Measurements from ENCODE around the gene MOV10. TPM values are rescaled to one million over a fixed set of nuclear protein-coding genes. Genes with fewer than 3 reads are reported as not detected.

Gene MOV10
- total and polyA plus RNA-seq, 2 of the 13 experiments (the other 11 are each of a cell fraction or from before 2014, with no cell fraction given) = 56.4 to 58.2 TPM

DNA sequence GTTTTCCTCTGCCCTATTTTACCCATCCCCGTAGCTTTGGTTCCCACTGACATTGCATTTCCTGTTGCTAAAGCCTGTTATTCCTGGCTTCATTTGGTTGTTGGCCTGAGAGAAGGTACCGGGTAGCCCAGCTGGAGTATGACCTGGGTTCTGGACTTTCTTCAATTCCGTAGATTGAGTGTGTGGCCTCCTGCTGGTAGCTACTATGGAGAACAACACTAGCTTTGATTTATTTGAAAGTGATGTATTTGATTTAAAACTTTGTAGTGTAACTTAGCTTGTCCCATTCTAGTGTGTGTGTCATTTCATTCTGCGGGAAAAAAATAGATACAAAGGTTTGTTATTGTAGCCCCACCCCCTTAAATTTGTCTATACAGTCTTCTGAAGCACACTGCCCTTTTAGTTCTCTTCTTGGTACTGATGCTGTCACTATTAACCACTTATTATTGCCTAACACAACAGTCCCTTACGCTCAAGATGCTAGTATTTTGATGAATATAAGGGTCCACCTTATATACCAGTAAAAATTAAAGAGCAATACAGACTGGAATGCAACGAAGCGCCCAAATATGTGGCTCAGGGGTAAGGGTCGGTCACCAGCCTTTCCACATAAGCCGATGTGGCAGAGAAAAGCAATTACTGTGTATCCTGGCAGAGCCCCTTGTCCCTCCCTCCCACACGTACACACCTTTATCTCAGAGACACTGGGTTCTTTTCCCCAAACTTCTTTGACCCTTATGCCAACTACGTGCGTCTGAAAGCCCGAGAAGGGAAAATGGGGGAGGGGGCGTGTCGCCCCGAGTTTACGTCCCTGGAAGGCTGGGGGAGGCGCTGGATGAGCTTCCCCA, 643 bp upstream of the MOV10 start (continued):
- TF ChIP-seq AHR (CRISPR knock-in tag; IDR thresholded peaks at IDR 0.05) = peak; percentile 56; the same call in 1 of the 2 replicates
- TF ChIP-seq, protein P1, sequence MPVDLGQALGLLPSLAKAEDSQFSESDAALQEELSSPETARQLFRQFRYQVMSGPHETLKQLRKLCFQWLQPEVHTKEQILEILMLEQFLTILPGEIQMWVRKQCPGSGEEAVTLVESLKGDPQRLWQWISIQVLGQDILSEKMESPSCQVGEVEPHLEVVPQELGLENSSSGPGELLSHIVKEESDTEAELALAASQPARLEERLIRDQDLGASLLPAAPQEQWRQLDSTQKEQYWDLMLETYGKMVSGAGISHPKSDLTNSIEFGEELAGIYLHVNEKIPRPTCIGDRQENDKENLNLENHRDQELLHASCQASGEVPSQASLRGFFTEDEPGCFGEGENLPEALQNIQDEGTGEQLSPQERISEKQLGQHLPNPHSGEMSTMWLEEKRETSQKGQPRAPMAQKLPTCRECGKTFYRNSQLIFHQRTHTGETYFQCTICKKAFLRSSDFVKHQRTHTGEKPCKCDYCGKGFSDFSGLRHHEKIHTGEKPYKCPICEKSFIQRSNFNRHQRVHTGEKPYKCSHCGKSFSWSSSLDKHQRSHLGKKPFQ (CRISPR knock-in tag; IDR thresholded peaks at IDR 0.05; ENCODE audit: insufficient replicate concordance) = peak; percentile 51
- no peak for TF ChIP-seq ZBTB7A (CRISPR knock-in tag; IDR thresholded peaks at IDR 0.05)
- TF ChIP-seq YY1 (IDR thresholded peaks at IDR 0.05; ENCODE audit: insufficient read depth, insufficient replicate concordance, low read depth, low read length) = peak; percentile 23
- TF ChIP-seq, protein P2, sequence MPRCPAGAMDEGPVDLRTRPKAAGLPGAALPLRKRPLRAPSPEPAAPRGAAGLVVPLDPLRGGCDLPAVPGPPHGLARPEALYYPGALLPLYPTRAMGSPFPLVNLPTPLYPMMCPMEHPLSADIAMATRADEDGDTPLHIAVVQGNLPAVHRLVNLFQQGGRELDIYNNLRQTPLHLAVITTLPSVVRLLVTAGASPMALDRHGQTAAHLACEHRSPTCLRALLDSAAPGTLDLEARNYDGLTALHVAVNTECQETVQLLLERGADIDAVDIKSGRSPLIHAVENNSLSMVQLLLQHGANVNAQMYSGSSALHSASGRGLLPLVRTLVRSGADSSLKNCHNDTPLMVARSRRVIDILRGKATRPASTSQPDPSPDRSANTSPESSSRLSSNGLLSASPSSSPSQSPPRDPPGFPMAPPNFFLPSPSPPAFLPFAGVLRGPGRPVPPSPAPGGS (CRISPR knock-in tag; IDR thresholded peaks at IDR 0.05) = no peak

DNA sequence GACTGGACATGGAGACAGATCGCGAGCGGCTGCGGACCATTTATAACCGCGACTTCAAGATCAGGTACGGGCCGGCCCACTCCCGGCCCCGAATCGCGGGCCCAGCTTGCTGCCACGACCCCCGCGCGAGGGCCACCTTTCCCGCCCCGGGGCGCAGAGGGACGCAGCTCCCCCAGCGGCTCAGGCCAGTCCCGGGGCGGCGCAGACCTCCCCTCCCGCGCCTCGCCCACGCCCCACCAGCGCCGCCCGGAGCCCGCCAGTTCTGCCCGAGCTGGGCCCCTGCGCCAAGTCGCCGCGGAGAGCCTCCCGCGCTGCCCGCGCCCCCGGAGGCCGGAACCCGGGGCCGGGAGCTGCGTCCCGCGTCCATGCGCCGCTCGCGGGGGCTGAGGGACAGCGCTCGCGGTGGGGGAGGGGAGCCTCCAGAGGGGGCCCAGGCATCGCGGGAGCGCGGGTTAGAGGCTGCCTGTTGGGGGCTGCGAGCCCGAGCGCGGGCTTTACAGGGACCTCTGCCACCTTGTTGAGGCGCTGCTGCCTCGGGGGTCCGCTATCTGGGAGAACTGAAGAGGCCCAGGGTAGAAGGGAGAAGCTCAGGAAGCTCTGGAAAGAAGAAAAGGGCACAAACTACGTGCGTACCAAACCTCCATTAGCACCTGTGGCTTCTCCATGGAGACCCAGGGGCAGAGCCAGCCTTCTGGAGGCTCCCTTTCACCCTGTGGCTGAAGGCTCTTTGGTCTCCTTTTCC, 698 bp downstream of the MOV10 start:
- H3K27me3 ChIP-seq (ENCODE audit: control insufficient read depth in 1 of 2, insufficient read depth in 2 of 2, low read length in 2 of 2) = no peaks in the 10 kb centered on the region; a peak in 1 of 5 replicates
- H4K20me1 ChIP-seq (ENCODE audit: insufficient read depth, low read length) = no peaks in the 10 kb centered on the region
- under 1% methylated on average over 14 of the region's 68 CpGs for WGBS (ENCODE audit: low lambda C conversion rate)
- FAIRE-seq (no peak), ATAC-seq (peak; percentile 84), DNase-seq (ENCODE audit: low spot score) (peak; percentile 14)
- H3K9ac ChIP-seq (ENCODE audit: insufficient read depth, low read depth, low read length) = peak overlapping the region; percentile 92
- H3K36me3 ChIP-seq (replicated peaks in 1 of 2; ENCODE audit: control insufficient read depth in 1 of 2, insufficient read depth in 2 of 2, low read length in 2 of 2) = peaks cover 2 to 5% of the 10 kb centered on the region in 2 experiments; a peak in 3 of 5 replicates
- peak overlapping the region; percentile 82 to 91 (median 83) for H3K4me3 ChIP-seq (replicated peaks in 1 of 3; ENCODE audit: insufficient read depth in 1 of 3, low read depth in 2 of 3, low read length in 3 of 3)
- intact Hi-C loops (cut with micrococcal nuclease; ENCODE audit: unreplicated experiment) = loop anchor here (2.0 kb wide), 2 partner anchors 24 to 56 kb away; partner anchors contain the start of genes CAPZA1 and ST7L
- H3K79me2 ChIP-seq (ENCODE audit: insufficient read depth, low read length) = peaks cover 50% of the 10 kb centered on the region
- in situ Hi-C loops (cut with HindIII; ENCODE audit: extremely low pct_ligation_motif_present, low pct_unique_long_range_greater_than_20kb) = loop anchor here (5.0 kb wide), 1 partner anchor 32 kb away; the partner anchor contains the start of gene RHOC
- POLR2A ChIA-PET = interaction anchor here (0.5 to 5.5 kb wide), 15 partner anchors 10 to 1083 kb away, joined by 3 to 251 read pairs (median 7); partner anchors contain the start of genes PPM1J, RHOC and ST7L
- H3K4me1 ChIP-seq (ENCODE audit: insufficient read depth, low read length) = peaks cover 49% of the 10 kb centered on the region
- H3K27ac ChIP-seq (ENCODE audit: extremely low read length, insufficient read depth, low read length) = peak overlapping the region; percentile 90
- H3K4me2 ChIP-seq (ENCODE audit: low read depth, low read length) = peak overlapping the region; percentile 91
- H3K9me3 ChIP-seq (ENCODE audit: low read length) = no peaks in the 10 kb centered on the region
- no TSS peak for BruUV-seq (replicated peaks)
- no peak overlapping the region for H2AFZ ChIP-seq (ENCODE audit: low read length)
- CTCF ChIA-PET (ENCODE audit: low intra/inter-chr PET ratio, low total read pairs) = interaction anchor here (3.7 kb wide), 1 partner anchor 32 kb away, joined by 17 read pairs; the partner anchor contains the start of gene RHOC
- TF ChIP-seq SOX6 (IDR thresholded peaks at IDR 0.05) = no peak
- TF ChIP-seq SOX6 (CRISPR knock-in tag; IDR thresholded peaks at IDR 0.05) = no peak
- TF ChIP-seq, protein P3, sequence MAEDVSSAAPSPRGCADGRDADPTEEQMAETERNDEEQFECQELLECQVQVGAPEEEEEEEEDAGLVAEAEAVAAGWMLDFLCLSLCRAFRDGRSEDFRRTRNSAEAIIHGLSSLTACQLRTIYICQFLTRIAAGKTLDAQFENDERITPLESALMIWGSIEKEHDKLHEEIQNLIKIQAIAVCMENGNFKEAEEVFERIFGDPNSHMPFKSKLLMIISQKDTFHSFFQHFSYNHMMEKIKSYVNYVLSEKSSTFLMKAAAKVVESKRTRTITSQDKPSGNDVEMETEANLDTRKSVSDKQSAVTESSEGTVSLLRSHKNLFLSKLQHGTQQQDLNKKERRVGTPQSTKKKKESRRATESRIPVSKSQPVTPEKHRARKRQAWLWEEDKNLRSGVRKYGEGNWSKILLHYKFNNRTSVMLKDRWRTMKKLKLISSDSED (CRISPR knock-in tag; IDR thresholded peaks at IDR 0.05) = 0 out of 2 replicates have a peak, but pooled peaks have one; percentile 60
- TF ChIP-seq POLR2G (IDR thresholded peaks at IDR 0.05; ENCODE audit: low read depth, low read length) = 0 out of 2 replicates have a peak, but pooled peaks have one; percentile 4
- TF ChIP-seq, protein P4, sequence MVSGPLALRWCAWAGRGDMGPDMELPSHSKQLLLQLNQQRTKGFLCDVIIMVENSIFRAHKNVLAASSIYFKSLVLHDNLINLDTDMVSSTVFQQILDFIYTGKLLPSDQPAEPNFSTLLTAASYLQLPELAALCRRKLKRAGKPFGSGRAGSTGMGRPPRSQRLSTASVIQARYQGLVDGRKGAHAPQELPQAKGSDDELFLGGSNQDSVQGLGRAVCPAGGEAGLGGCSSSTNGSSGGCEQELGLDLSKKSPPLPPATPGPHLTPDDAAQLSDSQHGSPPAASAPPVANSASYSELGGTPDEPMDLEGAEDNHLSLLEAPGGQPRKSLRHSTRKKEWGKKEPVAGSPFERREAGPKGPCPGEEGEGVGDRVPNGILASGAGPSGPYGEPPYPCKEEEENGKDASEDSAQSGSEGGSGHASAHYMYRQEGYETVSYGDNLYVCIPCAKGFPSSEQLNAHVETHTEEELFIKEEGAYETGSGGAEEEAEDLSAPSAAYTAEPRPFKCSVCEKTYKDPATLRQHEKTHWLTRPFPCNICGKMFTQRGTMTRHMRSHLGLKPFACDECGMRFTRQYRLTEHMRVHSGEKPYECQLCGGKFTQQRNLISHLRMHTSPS (CRISPR knock-in tag; IDR thresholded peaks at IDR 0.05; ENCODE audit: low read depth) = no peak
- TF ChIP-seq CREB1 (IDR thresholded peaks at IDR 0.05) = no peak
- no peak for TF ChIP-seq CREB1 (CRISPR knock-in tag; IDR thresholded peaks at IDR 0.05)
- no peak for TF ChIP-seq RXRB (CRISPR knock-in tag; IDR thresholded peaks at IDR 0.05; ENCODE audit: borderline replicate concordance)
- TF ChIP-seq ZNF556 (CRISPR knock-in tag; IDR thresholded peaks at IDR 0.05; ENCODE audit: borderline replicate concordance) = no peak
